RPMI7951 (cell line): ENCODE data around the gene GTF3C2. TPM values are rescaled to one million over a fixed set of nuclear protein-coding genes. Genes with fewer than 3 reads are reported as not detected.
"Not testable (repeated sequence)": the region's sequence is repeated elsewhere in the genome, so short reads cannot be mapped to it uniquely, and the experiment has no call there.

Experiments
- DNase-seq: peaks from one replicate; pipeline ENCODE4 v3.0.0-alpha.2; 2012; ENCODE audit warnings: low read depth
- total RNA-seq: library from RNA; depleted of rRNA; stranded (reverse); fragments of >200 nt; shearing (Covaris generic); gene quantifications from 2 replicates; pipeline ENCODE4 v1.2.3, GENCODE V29; 2014

Gene GTF3C2
- total RNA-seq, 1 experiment from 2014 or later: 44.2 TPM

DNA sequence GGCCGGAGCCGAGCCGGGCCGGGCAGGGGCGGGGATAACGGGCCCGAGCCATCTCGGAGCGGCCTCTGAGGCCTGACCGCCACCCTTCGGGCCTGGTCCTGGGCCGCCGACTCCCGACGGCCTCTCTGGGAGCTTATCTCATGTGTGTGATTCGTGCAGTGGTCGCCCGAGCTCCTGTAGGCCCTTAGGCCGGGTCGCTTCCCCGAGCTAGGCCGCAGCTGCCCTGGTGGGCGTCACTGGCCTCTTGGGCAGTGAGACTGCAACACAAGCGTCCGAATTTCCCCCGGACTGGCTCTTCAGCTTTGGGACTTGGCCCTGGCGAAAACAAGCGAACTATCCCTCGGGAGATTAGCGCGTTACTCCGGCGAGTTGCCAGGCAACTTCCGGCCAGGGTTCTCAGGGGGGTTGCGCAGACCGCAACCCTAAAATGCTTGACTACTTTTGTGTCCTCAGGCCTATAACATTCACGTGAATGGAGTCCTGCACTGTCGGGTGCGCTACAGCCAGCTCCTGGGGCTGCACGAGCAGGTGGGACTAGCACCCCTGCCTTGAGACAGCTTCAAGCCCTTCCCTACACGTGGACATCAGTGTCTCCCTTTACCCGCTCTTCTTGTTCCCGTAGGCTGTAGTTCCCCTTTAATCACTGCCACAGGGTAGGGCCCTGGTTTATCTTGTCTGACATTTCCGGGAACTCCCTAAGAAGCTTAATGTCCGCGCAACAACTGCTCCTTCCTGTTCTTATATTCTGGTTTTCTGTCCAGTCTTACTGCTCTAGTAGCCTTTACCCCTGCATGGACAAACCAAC, 14.5 kb upstream of the GTF3C2 start:
- DNase-seq: peak; percentile 54

DNA sequence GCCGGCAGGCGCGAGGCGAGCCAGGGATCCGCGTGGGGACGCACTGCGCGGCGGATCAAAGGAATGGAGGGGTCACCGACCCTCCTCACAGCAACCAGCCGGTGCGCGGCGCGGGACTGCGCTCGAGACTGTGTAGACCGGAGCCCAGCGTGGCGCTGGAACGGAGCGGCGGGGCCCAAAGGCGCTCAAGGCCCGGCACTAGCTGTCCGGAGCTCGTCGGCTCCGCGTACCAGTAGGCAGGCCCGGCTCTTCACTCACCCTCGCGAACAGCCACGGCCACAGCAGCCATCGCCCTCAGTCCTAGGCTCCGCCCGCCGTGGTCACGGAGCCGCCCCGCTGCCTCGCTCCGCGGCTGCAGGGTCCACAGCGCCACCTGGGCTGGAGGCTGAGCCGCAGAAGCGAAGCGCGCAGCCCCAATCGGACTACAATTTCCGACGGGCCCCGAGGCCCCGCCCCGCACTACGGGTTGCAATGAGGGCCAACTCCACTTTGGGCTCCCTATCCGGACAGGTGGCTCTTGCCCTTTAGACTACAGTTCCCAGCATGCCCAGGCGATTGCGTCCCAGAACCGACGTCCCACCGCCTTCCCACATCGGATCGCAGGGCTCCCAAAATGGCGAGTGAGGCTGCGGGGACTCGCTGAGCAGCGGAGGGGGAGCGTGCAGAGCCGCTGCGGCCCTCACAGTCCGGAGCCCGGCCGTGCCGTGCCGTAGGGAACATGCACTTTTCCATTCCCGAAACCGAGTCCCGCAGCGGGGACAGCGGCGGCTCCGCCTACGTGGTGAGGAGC, 13.7 kb upstream of the GTF3C2 start, which contains the start of the genes EIF2B4 and SNX17:
TSS of gene EIF2B4 (minus strand) at position 313 of the 790 bp plus-strand sequence. CDS start at position 289, 24 bp downstream.
TSS of gene SNX17 (plus strand) at position 591 of the 790 bp plus-strand sequence. CDS start at position 719, 128 bp downstream.
- peak; percentile 99 for DNase-seq

DNA sequence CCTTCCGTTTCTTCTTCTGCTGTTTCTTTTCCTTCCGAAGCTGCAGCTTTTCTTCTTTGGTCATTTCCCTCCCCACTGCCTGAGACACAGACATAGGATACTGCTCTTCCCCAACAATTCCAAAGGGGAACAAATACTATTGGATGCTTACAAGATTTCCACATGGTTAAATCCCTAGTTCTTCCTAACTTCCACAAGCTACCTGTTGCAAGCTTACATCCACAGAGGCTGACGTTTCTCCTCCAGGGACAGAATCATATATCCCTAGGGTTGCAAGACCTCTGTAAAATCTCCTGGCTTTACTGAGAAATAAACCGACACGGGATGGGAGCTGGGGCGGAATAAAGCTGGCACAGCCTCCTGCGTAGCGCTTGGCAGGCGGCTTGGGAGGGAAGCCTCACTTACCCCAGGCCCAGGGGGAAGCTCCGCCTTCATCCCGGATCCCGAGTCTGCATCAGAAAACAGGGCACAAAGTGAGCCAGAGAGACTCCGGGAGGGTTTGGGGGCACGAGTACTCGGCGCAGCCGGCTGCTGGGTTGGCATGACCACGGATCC, 13.0 kb upstream of the GTF3C2 start:
- peak; percentile 66 for DNase-seq

DNA sequence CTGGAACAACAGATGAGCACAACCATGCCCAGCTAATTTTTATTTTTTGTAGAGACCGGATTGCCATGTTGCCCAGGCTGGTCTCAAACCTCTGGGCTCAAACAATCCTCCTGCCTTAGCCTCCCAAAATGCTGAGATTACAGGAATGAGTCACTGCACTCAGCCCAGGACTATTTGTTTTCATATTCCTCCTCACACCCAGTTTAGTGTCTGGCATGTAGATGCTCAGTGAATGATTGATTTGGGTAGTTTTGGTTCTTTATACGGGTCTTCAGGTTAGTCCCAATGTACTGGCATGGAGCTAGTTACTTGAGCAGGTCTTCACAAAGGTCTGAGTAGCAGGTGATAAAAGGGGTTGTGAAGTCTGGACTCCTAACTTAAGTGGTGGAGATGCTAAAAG, 7.4 kb upstream of the GTF3C2 start:
- DNase-seq: no peak

DNA sequence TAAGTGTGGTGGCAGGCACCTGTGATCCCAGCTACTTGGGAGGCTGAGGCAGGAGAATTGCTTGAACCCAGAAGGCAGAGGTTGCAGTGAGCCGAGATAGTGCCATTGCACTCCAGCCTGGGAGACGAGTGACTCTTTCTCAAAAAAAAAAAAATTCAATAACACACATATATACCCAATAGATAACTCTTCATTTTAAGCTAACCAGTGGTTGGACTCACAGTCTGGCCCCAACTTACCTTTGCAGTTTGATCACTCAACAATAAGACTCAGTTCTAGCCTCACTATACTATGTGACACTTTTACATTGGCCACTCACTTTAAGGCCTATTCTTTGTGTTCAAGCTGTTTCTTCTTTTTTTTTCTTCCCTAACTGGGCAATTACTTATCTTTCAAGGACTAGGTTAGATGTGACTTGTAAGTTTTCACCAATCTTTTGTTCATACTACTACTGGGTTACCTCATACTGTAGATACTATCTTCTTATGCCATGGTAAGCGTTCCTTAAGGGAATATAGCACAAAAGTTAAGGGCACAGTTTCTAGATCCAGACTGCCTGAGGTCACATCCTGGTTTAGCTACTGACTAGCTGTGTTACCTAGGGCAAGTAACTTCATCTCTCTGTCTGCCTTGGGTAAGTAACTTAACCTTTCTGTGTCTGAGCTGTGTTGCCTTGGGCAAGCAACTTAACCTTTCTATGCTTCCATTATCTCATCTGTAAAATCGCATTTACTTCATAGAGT, 6.3 kb upstream of the GTF3C2 start:
- no peak for DNase-seq

DNA sequence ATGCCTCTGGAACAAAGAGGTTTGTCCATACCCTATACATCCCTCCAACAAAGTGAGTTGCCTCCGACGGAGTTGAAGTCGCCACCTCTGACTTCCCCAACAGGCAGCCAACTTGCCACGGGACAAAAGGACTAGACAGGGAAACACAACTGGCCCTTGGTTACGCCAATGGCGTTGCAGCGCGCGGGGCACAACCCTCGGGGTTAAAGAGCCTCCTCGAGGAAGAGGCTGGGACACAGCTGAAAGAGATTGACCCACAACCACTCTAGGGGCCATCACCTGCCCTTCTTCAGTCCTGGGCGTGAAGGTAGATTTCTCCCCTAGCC, 545 bp downstream of the GTF3C2 start:
- peak; percentile 64 for DNase-seq

DNA sequence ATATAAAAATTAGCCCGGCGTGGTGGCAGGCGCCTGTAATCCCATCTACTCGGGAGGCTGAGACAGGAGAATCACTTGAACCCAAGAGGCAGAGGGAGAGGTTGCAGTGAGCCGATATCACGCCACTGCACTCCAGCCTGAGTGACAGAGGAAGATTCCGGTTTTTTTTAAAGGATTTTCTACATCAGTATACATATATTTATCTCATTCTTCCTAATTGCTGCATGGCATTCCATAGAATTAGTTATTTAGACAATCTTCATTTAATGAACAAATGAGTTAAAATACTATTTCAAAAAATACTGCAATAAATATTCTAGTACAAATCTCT, 2.0 kb downstream of the GTF3C2 start:
- no peak for DNase-seq

DNA sequence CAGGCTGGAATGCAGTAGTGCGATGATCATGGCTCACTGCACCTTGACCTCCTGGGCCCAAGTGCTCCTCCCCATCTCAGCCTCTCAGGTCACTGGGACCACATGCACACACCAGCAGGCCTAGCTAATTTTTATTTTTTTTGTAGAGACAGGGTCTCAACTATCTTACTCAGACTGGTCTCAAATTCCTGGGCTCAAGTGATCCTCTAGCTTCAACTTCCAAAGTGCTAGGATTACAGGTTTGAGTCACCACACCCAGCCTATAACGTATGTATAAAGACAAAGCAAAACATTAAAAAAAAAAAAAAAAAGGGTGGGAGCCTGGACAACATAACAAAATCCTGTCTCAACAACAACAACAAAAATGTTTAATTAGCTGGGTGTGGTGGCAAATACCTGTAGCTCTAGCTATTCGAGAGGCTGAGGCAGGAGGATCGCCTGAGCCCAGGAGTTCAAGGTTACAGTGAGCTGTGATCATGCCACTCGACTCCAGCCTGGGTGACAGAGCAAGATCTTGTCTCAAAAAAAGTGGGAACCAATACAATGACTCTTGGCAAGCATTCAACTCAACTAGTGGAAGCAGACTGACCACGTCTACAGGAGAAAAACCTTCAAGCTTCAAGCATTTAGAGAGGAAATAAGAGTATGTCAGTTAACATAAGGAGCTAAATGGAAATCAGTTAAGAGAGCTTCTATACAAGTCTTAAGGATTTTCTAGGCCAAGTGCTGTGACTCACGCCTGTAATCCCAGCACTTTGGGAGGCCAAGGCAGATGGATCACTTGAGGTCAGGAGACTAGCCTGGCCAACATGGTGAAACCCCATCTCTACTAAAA, 2.6 kb downstream of the GTF3C2 start:
- peak; percentile 28 for DNase-seq

DNA sequence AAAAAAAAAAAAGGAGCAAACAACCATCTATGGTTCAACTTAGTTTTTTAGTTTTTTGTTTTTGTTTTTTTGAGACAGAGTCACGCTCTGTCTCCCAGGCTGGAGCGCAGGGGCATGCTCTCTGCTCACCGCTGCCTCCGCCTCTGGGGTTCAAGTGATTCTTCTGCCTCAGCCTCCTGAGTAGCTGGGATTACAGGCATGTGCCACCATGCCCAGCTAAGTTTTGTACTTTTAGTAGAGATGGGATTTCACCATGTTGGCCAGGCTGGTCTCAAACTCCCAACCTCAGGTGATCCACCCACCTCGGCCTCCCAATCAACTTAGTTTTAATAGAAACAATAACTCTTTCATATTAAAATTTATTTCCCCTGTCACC, 3.2 kb downstream of the GTF3C2 start:
- not testable (repeated sequence) for DNase-seq

DNA sequence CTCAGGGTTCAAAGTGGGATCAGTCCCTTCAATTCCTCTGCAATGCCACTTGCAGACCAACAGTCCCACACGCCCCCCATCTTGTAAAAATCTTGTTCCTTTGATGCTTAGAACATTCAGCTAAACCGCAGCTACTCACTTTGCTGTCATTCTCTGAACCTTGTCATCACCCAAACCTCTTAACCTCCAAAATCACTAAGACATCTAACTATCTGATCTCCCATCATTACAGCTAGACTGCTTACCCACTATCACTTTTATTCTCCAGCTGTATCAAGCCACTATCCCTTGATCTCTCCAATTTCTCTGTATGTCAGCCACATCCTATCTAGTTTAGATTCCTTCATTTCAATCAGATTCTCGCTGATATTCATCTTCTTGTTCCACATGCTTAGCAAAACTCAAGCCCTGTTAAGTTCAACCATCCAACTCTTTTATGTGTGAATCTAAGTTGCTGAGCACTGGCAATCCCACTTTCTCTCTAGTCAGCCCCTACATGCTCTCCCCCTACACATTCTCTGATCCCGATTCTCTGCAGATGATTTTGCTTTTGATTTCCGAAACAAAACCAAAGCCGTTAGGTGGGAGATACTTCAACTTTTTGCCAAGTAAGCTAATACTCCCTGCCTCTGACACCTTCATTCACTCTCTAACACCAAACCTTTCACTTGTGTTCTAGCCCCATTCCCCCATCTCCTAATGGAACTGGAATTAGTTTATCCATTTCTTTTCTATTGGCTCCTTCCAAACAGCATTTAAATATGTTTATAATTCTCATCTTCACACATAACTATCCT, 4.6 kb downstream of the GTF3C2 start:
- no peak for DNase-seq

DNA sequence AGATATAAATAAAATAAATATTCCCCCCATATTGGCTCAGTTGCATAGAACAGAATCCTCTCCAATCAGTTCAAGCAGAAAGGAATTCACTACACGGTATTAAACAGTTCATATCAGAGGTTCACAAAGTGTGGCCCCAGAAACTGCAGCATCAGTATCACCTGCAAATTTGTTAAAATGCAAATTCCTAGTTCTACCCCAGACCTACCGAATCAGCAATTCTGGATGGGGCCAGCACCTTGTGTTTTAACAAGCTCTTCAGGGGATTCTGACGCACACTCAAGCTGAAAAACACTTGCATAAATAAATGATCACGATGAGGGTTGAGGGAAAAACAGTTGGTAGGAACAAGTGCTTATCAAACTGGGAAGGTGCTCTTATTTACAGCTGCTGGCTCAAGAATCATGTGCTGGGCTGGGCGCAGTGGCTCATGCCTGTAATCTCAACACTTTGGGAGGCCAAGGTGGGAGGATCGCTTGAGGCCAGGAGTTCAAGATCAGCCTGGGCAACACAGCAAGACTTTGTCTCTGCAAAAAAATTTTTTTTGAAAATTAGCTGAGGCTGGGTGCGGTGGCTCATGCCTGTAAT, 6.4 kb downstream of the GTF3C2 start:
- DNase-seq: no peak

DNA sequence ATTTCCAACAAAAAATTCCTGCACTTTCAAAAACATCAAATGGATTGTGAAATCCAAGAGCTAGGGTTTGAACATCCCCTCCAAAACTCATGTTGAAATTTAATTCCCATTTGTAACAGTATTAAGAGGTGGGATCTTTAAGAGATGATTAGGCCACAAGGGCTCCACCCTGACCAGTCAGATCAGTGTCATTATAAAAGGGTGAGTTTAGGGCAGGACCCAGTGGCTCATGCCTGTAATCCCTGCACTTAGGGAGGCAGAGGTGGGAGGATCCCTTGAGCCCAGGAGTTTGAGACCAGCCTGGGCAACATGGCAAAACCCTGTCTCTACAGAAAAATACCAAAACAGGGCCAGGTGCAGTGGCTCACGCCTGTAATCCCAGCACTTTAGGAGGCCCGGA, 8.9 kb downstream of the GTF3C2 start:
- DNase-seq: no peak

DNA sequence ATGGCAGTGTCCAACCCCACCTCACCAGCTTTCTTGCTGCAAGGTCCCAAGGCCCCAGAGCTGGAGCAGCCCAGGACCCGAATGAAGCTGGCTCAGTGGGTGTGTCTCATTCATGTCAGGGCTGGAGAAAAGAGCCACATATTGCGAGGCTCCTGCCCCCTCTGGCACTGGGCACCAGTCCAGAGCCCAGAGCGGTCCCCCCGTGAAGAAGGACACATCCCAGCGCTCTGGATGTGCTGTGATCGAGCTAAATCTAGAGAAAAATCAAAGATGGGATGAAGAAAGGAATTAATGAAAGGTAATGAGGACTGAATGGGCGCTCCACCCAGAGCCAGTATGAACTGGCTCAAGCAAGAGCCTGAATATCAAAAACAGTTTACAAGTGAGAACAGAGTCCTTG, 20.4 kb downstream of the GTF3C2 start:
- DNase-seq: no peak

DNA sequence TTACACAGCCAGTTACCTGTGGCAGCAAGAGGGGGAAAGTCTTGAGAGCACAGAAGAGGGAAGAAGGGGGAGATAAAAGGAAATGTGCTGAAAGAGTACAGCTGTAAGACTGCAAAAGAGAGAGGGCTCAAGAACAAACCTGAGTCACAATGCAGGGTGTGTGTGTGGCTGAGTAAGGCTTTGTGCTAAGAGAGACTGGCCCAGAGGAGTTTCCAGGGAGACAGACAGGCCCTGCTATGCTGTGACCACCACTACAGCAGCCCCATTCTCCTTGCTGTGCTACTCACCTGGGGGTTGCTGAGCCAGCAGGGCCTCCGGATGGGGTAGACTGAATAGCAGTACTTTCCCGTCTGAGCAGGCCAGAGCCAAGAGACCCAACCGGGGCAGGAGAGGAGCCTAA, 21.3 kb downstream of the GTF3C2 start:
- DNase-seq: no peak

DNA sequence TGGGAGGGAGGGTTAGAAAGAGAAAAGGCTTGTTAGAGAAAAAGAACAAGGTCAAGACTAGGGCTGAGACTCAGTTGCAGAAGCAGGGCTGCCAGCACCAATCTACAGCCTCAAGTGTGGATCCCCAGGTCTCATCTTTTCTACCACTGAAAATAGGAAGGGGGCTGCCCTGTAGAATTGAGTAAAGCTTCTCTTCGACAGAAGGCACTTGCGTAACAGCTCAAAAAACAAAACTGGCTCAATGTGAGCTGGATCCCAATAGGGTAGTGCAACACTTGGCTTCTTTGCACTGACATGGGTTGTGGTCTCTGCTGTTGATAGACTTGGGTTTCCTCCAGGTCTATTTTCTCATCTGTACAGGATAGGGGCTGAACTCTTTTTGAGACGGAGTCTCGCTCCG, 31.8 kb downstream of the GTF3C2 start:
- DNase-seq: no peak

DNA sequence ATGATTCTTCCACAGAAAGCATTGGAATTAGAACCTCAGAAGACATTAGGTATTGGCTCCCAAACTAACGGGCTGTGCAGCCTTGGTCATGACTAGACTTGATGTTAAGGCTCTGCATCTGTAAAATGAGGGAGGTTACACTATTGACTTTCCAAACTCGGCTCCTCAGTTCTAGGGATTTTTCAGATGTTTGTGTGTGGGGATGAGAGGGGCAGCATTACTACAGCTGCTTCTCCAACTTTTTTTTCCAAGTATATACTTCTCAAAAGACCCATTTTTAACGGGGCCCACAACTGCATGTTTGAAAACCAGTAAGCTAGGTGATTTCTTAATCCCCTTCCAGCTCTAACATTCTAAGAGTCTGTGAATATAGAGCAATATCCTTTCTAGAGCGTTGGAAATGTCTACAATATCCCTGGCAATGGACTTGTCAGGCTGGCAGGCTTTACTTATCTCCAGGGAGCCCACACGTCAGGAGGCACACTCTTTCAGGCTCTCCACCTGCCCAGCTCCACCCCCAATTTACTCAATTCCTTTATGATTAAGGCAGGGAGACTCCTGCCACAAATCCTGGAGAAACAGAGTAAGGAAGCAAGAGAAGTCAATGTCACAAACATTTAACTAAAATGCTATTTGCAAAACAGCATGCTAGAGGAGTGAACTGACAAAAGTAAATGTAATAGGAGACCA, 32.8 kb downstream of the GTF3C2 start:
- DNase-seq: no peak

DNA sequence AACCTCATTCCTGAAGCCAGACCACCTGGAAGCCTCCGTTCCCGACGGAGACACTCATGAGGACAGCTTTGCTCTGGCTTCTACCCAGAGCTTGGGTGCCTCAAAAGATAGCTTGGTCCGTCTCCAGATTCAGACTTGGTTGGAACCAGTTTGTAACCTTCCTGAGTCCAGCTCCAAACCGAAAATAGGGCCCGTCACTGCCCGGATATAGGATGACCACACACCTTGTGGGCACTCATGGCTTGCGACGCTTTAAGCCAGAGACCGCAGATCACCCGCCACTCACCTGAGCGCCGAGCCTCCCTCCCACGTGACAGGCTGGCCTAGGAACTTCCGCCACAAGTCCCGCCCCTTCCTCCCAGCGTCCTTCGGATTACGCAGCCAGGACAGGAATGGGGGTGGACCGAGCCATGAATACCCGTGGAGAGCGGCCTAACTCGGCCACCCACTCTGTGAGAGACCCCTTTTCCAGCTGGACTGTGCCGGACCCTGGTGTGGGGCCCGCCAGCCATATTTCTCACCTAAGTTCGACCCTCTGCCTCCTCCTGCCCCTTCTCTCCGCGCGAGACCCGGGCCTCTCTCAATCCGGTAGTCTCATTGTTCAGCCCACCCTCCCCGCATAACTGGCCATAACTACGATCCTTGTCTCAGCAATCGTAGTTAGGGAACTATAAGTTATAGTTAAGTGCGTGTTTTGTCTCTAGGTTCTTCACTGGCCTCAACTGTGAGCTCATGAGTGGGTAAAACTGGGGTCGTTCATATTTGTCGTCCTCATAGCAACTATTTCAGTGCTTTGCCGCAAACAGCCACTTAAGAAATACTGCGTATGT, 33.6 kb downstream of the GTF3C2 start, which contains the start of gene MPV17:
TSS of gene MPV17 (minus strand) at position 332 of the 830 bp plus-strand sequence. CDS start 580 bp downstream, outside the sequence.
- DNase-seq: peak; percentile 87

DNA sequence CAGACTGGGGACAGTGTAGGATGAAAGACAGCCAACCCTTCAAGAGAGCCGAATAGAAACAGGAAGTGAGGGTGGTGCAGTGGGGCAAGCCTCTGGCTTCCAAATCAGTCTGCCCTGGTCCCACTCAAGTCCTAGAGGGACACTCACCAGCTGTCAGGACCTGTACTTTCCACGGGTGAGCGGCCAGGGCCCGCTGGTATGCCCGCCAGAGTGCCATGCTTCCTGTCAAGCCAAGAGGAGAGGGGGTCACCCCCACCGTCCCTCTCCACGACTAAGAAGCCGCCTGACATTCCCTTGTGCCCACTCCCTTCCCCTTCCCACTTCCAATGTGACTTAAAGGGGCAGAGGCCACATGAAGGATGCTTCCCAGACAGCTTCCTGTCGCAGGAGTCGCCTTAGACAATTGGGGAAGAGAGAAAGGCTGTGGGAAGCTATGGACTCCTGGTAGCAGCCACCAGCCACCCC, 34.2 kb downstream of the GTF3C2 start:
- no peak for DNase-seq
